K562 (cell line): ENCODE measurements around the gene CMTR1. TPM values are rescaled to one million over a fixed set of nuclear protein-coding genes. Genes with fewer than 3 reads are reported as not detected.

Experiments used
- CBX5 ChIP-seq: IDR thresholded peaks from 2 replicates; pipeline ENCODE4 v1.6.1; 2014; ENCODE audit warnings: low read depth, borderline replicate concordance
- GTF2F1 ChIP-seq: IDR thresholded peaks from 2 replicates; pipeline ENCODE4 v1.6.1; 2011; ENCODE audit warnings: low read depth, low read length, improper control_type of control experiment
- HDAC1 ChIP-seq, 2 experiments: fragments of 450-650 bp; IDR thresholded peaks; 2 replicates each; pipeline ENCODE4 v1.6.1; 2016 to 2017; ENCODE audit warnings: inconsistent platforms in 1 of 2, mild to moderate bottlenecking in 1 of 2, moderate library complexity in 1 of 2
- KDM2B ChIP-seq: fragments of 250-450 bp; sonication (Bioruptor Pico); IDR thresholded peaks from 2 replicates; pipeline ENCODE4 v1.8.0; 2021; ENCODE audit warnings: mild to moderate bottlenecking, moderate library complexity
- KLF1 ChIP-seq: fragments of 450-650 bp; IDR thresholded peaks from 2 replicates; pipeline ENCODE4 v1.6.1; 2016; ENCODE audit warnings: missing genetic modification characterization, missing compliant biosample characterization
- NFE2 ChIP-seq: IDR thresholded peaks from 2 replicates; pipeline ENCODE4 v1.6.1; 2014; ENCODE audit warnings: antibody characterized with exemption, low read depth
- POLR2B ChIP-seq: fragments of 450-650 bp; IDR thresholded peaks from 2 replicates; pipeline ENCODE4 v1.6.1; 2018; ENCODE audit warnings: low read depth; ENCODE audit not compliant: partially characterized antibody
- POLR3A ChIP-seq: IDR thresholded peaks from 2 replicates; pipeline ENCODE4 v1.6.1; 2011; ENCODE audit warnings: borderline replicate concordance, mild to moderate bottlenecking, moderate library complexity; ENCODE audit not compliant: insufficient read length, insufficient read depth; ENCODE audit errors: extremely low read depth
- RBFOX2 ChIP-seq: fragments of 200-400 bp; formaldehyde crosslinking; IDR thresholded peaks from 2 replicates; pipeline ENCODE4 v1.6.1; 2017; ENCODE audit warnings: low read depth, mild to moderate bottlenecking, low read length, moderate library complexity
- RNF2 ChIP-seq: sonication (generic); IDR thresholded peaks from 2 replicates; pipeline ENCODE4 v1.6.1; 2016
- SFPQ ChIP-seq: fragments of 200-400 bp; formaldehyde crosslinking; IDR thresholded peaks from 2 replicates; pipeline ENCODE4 v1.6.1; 2017; ENCODE audit warnings: mild to moderate bottlenecking, low read depth, low read length, moderate library complexity
- TBP ChIP-seq: optimal IDR thresholded peaks from 2 replicates; pipeline ENCODE3; 2011; ENCODE audit warnings: low read depth, low read length, improper control_type of control experiment
- U2AF1 ChIP-seq: fragments of 200-400 bp; formaldehyde crosslinking; optimal IDR thresholded peaks from 2 replicates; pipeline ENCODE3; 2017; ENCODE audit warnings: mild to moderate bottlenecking, low read depth, low read length, moderate library complexity
- ZNF146 ChIP-seq: IDR thresholded peaks from one replicate; pipeline ENCODE4 v1.6.1; 2018; ENCODE audit warnings: missing compliant biosample characterization; ENCODE audit not compliant: unreplicated experiment
- ZNF165 ChIP-seq: fragments of 250-450 bp; sonication (Bioruptor Pico); IDR thresholded peaks from 2 replicates; pipeline ENCODE4 v1.4.0; 2020; ENCODE audit warnings: borderline replicate concordance
- ZNF311 ChIP-seq: fragments of 250-450 bp; sonication (Bioruptor Pico); IDR thresholded peaks from 2 replicates; pipeline ENCODE4 v1.4.0; 2020; ENCODE audit warnings: mild to moderate bottlenecking, moderate library complexity
- polyA plus RNA-seq, 8 experiments: library from polyadenylated mRNA; depleted of rRNA in 4 of 8; stranded (reverse) in 5 of 8; unstranded in 3 of 8; fragments of >200 nt; fragmentation: Nextera tagmentation in 2 of 8; fragmentation: Illumina TruSeq in 1 of 8; extraction: Ambion mirVana in 2 of 8; extraction: Trizol in 1 of 8; gene quantifications; 2 replicates each; pipeline versions ENCODE4 v1.2.1 to v1.2.3, GENCODE V29; 2011 to 2014; ENCODE audit warnings: inconsistent platforms in 1 of 8, missing spikeins in 1 of 8
- total RNA-seq, 7 experiments: library from RNA; depleted of rRNA in 6 of 7; stranded (reverse); fragments of >200 nt in 6 of 7; fragmentation: Illumina TruSeq in 2 of 7; extraction: Trizol in 2 of 7; gene quantifications; 2 replicates each; pipeline versions ENCODE4 v1.2.1 to v1.2.3, GENCODE V29; 2011 to 2021; ENCODE audit warnings: low replicate concordance in 1 of 7
- TF ChIP-seq, protein P1 (sequence below): sonication (generic); formaldehyde crosslinking; IDR thresholded peaks from 2 replicates; pipeline ENCODE4 v1.8.1; 2022; ENCODE audit warnings: missing genetic modification reagents
- TF ChIP-seq, protein P2 (sequence below): fragments of 450-650 bp; conservative IDR thresholded peaks from 2 replicates; pipeline ENCODE4 v1.6.1; 2016; ENCODE audit warnings: missing genetic modification characterization, low read depth, mild to moderate bottlenecking, missing compliant biosample characterization, moderate library complexity
- TF ChIP-seq, protein P3 (sequence below): fragments of 250-450 bp; sonication (Bioruptor Pico); IDR thresholded peaks from 2 replicates; pipeline ENCODE4 v1.4.0; 2020; ENCODE audit warnings: borderline replicate concordance
- TF ChIP-seq, protein P4 (sequence below): fragments of 450-650 bp; formaldehyde crosslinking; IDR thresholded peaks from 2 replicates; pipeline ENCODE4 v1.4.0; 2022; ENCODE audit warnings: missing genetic modification characterization

The CMTR1 gene
- total and polyA plus RNA-seq, 9 of the 15 experiments (the other 6 are each of a cell fraction or from before 2014, with no cell fraction given), result 2.9 to 63.5 (median 49.5) TPM

DNA sequence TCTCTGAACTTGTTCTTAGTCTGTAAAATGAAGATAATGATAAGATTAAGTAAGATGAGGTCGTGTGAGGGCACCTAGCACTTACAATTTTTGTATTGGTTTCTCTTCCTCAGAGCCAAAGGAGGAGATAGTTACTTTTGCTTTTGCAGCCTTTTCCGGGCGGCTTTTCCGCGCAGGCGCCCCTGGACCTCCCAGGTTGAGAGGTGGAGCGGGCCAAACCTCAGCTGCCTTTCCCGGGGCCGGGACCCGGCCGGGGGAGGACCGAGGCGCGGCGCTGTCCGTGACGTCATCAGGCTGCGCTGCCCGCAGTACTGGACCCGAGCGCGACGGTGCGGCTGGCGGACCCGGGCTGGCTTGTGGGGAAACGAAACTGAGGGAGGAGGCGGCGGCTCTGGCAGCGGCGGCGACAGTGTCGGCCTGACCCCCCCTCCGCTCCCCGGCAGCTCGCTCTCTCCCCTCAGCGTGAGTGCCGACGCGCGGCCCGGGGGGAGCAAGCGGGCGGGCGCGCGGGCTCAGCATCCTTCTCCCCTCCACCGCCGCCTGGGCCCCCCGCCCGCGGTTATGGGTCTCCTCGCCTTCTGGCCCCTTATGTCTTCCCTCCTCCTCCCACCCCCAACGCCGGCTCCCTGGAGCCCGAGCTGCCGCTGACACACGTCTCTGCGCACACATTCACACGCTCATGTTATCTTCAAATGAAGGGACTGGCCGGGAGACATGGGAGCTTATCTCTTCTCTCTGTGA lies at the start of gene CMTR1 (continued):
- TF ChIP-seq, protein P1, sequence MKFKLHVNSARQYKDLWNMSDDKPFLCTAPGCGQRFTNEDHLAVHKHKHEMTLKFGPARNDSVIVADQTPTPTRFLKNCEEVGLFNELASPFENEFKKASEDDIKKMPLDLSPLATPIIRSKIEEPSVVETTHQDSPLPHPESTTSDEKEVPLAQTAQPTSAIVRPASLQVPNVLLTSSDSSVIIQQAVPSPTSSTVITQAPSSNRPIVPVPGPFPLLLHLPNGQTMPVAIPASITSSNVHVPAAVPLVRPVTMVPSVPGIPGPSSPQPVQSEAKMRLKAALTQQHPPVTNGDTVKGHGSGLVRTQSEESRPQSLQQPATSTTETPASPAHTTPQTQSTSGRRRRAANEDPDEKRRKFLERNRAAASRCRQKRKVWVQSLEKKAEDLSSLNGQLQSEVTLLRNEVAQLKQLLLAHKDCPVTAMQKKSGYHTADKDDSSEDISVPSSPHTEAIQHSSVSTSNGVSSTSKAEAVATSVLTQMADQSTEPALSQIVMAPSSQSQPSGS, result no peak; the same call in 1 of the 2 replicates
- peak in 1 of 2 experiments; percentile 89; a peak in 2 of 4 replicates for TF ChIP-seq HDAC1 (IDR thresholded peaks at IDR 0.05)
- TF ChIP-seq, protein P2, sequence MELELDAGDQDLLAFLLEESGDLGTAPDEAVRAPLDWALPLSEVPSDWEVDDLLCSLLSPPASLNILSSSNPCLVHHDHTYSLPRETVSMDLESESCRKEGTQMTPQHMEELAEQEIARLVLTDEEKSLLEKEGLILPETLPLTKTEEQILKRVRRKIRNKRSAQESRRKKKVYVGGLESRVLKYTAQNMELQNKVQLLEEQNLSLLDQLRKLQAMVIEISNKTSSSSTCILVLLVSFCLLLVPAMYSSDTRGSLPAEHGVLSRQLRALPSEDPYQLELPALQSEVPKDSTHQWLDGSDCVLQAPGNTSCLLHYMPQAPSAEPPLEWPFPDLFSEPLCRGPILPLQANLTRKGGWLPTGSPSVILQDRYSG (tag), result 0 out of 2 replicates have a peak, but pooled peaks have one; percentile 57
- TF ChIP-seq, protein P3, sequence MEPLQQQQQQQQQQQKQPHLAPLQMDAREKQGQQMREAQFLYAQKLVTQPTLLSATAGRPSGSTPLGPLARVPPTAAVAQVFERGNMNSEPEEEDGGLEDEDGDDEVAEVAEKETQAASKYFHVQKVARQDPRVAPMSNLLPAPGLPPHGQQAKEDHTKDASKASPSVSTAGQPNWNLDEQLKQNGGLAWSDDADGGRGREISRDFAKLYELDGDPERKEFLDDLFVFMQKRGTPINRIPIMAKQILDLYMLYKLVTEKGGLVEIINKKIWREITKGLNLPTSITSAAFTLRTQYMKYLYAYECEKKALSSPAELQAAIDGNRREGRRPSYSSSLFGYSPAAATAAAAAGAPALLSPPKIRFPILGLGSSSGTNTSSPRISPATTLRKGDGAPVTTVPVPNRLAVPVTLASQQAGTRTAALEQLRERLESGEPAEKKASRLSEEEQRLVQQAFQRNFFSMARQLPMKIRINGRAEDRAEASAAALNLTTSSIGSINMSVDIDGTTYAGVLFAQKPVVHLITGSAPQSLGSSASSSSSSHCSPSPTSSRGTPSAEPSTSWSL (CRISPR knock-in tag), result 0 out of 2 replicates have a peak, but pooled peaks have one; percentile 72
- 0 out of 2 replicates have a peak, but pooled peaks have one; percentile 50 for TF ChIP-seq KDM2B (CRISPR knock-in tag)
- TF ChIP-seq KLF1, result peak; percentile 26; the same call in 1 of the 2 replicates
- peak; percentile 72 for TF ChIP-seq U2AF1
- TF ChIP-seq RNF2, result peak; percentile 54
- TF ChIP-seq POLR2B, result peak; percentile 73
- no peak for TF ChIP-seq POLR3A
- no peak for TF ChIP-seq ZNF146 (CRISPR knock-in tag)
- peak; percentile 58; the same call in 1 of the 2 replicates for TF ChIP-seq GTF2F1
- TF ChIP-seq CBX5, result peak; percentile 60; the same call in 1 of the 2 replicates
- TF ChIP-seq RBFOX2, result peak; percentile 94
- TF ChIP-seq SFPQ, result no peak
- TF ChIP-seq, protein P4, sequence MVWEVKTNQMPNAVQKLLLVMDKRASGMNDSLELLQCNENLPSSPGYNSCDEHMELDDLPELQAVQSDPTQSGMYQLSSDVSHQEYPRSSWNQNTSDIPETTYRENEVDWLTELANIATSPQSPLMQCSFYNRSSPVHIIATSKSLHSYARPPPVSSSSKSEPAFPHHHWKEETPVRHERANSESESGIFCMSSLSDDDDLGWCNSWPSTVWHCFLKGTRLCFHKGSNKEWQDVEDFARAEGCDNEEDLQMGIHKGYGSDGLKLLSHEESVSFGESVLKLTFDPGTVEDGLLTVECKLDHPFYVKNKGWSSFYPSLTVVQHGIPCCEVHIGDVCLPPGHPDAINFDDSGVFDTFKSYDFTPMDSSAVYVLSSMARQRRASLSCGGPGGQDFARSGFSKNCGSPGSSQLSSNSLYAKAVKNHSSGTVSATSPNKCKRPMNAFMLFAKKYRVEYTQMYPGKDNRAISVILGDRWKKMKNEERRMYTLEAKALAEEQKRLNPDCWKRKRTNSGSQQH (CRISPR knock-in tag), result peak; percentile 73; the same call in 1 of the 2 replicates
- peak; percentile 31; the same call in 1 of the 2 replicates for TF ChIP-seq NFE2
- peak; percentile 55 for TF ChIP-seq TBP
- TF ChIP-seq ZNF311 (CRISPR knock-in tag), result no peak
- TF ChIP-seq ZNF165 (CRISPR knock-in tag), result peak; percentile 92; the same call in 1 of the 2 replicates
